Vagina (tissue), 2 donors: ENCODE measurements around the gene MNAT1. TPM values are rescaled to one million over a fixed set of nuclear protein-coding genes. Genes with fewer than 3 reads are reported as not detected.
"Not testable (repeated sequence)": the region's sequence is repeated elsewhere in the genome, so short reads cannot be mapped to it uniquely, and the experiment has no call there.

ENCODE experiments used
- DNase-seq, 2 donors: peaks; one replicate each; pipeline ENCODE4 v3.0.0-alpha.2; 2017; ENCODE audit errors: extremely low spot score in 2 of 2
- H3K27ac ChIP-seq: fragments of 200-600 bp; sonication (generic); one replicate; pipeline ENCODE4 v1.5.1; 2019
- H3K27me3 ChIP-seq: fragments of 200-600 bp; sonication (generic); one replicate; pipeline ENCODE4 v1.5.1; 2019
- H3K36me3 ChIP-seq, 2 donors: fragments of 200-600 bp; sonication (generic); one replicate each; pipeline ENCODE4 v1.5.1; 2017 to 2019
- H3K4me1 ChIP-seq: fragments of 200-600 bp; sonication (generic); one replicate; pipeline ENCODE4 v1.5.1; 2019
- H3K4me3 ChIP-seq, 2 donors: fragments of 200-600 bp; sonication (generic); 1 replicate in 1 of 2; 2 replicates in 1 of 2; pipeline ENCODE4 v1.5.1; 2016 to 2019
- H3K9me3 ChIP-seq: fragments of 200-600 bp; sonication (generic); one replicate; pipeline ENCODE4 v1.5.1; 2019
- CTCF ChIP-seq, 3 experiments: fragments of 450-650 bp in 2 of 3; fragments of 200-600 bp in 1 of 3; sonication (generic) in 1 of 3; IDR thresholded peaks; one replicate each; pipeline ENCODE4 v1.5.1; 2017 to 2019; ENCODE audit warnings: antibody characterized with exemption in 3 of 3, mild to moderate bottlenecking in 2 of 3, moderate library complexity in 2 of 3
- POLR2A ChIP-seq, 2 donors: fragments of 450-650 bp; IDR thresholded peaks; one replicate each; pipeline ENCODE4 v1.6.1; 2017; ENCODE audit warnings: antibody characterized with exemption in 2 of 2, mild to moderate bottlenecking in 2 of 2, moderate library complexity in 2 of 2
- POLR2AphosphoS5 ChIP-seq, 2 donors: sonication (generic); formaldehyde crosslinking; IDR thresholded peaks; one replicate each; pipeline ENCODE4 v1.9.0; 2017; ENCODE audit warnings: antibody characterized with exemption in 2 of 2, mild to moderate bottlenecking in 2 of 2, low read depth in 1 of 2; ENCODE audit not compliant: insufficient read depth in 1 of 2
- intact Hi-C: fragments of 100-400 bp; cut with DNase I; formaldehyde crosslinking; loops from one replicate; pipeline ENCODE4 v1.15.1; 2023
- total RNA-seq: library from RNA; depleted of rRNA; stranded (reverse); fragments of >200 nt; gene quantifications from one replicate; pipeline ENCODE4 v1.2.3, GENCODE V29; 2016

MNAT1 gene
- total RNA-seq, 1 donor from 2014 or later = 38.1 TPM

DNA sequence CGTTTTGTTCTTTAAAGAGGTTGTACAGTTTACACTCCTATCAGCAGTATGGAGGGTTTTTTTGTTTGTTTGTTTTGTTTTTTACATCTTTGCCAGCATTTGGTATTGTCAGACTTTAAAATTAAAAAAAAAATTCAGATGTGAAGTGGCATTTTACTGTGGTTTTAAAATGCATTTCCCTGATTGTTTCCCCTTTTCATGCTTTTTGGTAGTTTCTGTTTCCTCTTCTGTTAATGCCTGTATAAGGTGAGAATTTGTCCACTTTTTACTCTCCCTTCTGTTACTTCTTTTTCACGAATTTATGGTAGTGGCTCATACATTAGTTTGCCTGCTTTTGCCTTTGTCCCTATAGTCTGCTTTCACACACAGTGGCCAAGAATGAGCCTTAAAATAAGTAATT lies 36.6 kb downstream of the MNAT1 start:
- H3K27me3 ChIP-seq = no peaks in the 10 kb centered on the region
- intact Hi-C loops = no loop called here
- H3K4me3 ChIP-seq = no peak overlapping the region
- no peaks in the 10 kb centered on the region for H3K9me3 ChIP-seq
- TF ChIP-seq POLR2AphosphoS5 (IDR thresholded peaks at IDR 0.05; ENCODE audit: insufficient read depth in 1 of 2, low read depth in 1 of 2) (no peak), CTCF (IDR thresholded peaks at IDR 0.05) (no peak), POLR2A (IDR thresholded peaks at IDR 0.05) (no peak)
- H3K36me3 ChIP-seq = no peaks in the 10 kb centered on the region
- no peaks in the 10 kb centered on the region for H3K4me1 ChIP-seq
- no peak for DNase-seq
- no peak overlapping the region for H3K27ac ChIP-seq

DNA sequence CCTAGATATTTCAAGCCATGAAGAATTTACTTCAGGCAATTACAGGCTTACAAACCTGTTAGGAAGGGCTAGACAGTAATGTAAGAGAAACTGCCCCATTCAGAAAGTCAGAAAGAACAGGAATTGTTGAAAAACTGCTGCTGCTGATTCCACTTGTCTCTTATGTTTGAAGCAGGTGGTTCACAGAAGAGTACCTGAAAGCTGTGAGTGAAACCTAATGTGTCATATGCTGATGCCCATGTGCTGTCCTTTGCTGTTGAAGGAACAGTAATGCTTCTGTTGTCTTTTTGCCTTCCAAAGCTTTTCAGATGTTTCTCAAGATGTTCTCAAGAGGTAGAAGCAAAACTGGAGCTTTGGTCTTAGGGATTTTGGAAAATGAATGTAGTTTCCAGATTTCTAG lies 39.0 kb downstream of the MNAT1 start:
- H3K9me3 ChIP-seq = no peaks in the 10 kb centered on the region
- no peaks in the 10 kb centered on the region for H3K27me3 ChIP-seq
- no peak overlapping the region for H3K4me3 ChIP-seq
- peaks cover 9% of the 10 kb centered on the region for H3K4me1 ChIP-seq
- intact Hi-C loops = no loop called here
- no peaks in the 10 kb centered on the region for H3K36me3 ChIP-seq
- no peak overlapping the region for H3K27ac ChIP-seq
- no peak for DNase-seq
- TF ChIP-seq CTCF (IDR thresholded peaks at IDR 0.05) = no peak
- TF ChIP-seq POLR2AphosphoS5 (IDR thresholded peaks at IDR 0.05; ENCODE audit: insufficient read depth in 1 of 2, low read depth in 1 of 2) = no peak
- TF ChIP-seq POLR2A (IDR thresholded peaks at IDR 0.05) = no peak

DNA sequence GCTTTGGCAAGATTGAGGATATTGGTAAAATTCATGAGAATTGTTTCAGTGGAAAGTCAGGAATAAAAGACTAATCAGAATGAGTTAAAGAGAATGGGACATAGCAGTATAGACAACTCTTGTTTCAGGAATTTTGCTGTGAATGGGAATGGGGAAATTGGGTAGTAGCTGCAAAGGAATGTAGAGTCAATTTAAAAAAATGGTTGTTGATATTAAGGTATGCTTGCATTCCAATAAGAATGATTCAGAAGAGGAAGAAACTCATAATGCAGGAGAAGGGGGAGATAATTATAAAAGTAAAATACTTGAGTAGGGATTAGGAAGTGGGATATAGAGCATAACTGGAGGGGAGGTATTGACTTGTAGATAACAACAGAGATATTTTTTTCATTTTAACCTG lies 40.7 kb downstream of the MNAT1 start:
- no peaks in the 10 kb centered on the region for H3K27me3 ChIP-seq
- intact Hi-C loops = no loop called here
- no peak for DNase-seq
- no peaks in the 10 kb centered on the region for H3K9me3 ChIP-seq
- H3K4me1 ChIP-seq = peaks cover 9% of the 10 kb centered on the region
- H3K4me3 ChIP-seq = no peak overlapping the region
- no peaks in the 10 kb centered on the region for H3K36me3 ChIP-seq
- H3K27ac ChIP-seq = no peak overlapping the region
- TF ChIP-seq POLR2A (IDR thresholded peaks at IDR 0.05) = no peak
- no peak for TF ChIP-seq CTCF (IDR thresholded peaks at IDR 0.05)
- no peak for TF ChIP-seq POLR2AphosphoS5 (IDR thresholded peaks at IDR 0.05; ENCODE audit: insufficient read depth in 1 of 2, low read depth in 1 of 2)

- DNase-seq = no peak
- intact Hi-C loops = no loop called here
- Histone ChIP-seq H3K27me3 (no peaks in the 10 kb centered on the region), H3K4me3 (no peak overlapping the region), H3K4me1 (peaks cover 9% of the 10 kb centered on the region), H3K36me3 (no peaks in the 10 kb centered on the region), H3K9me3 (no peaks in the 10 kb centered on the region), H3K27ac (no peak overlapping the region)
- no peak for TF ChIP-seq POLR2A (IDR thresholded peaks at IDR 0.05)
- no peak for TF ChIP-seq POLR2AphosphoS5 (IDR thresholded peaks at IDR 0.05; ENCODE audit: insufficient read depth in 1 of 2, low read depth in 1 of 2)
- TF ChIP-seq CTCF (IDR thresholded peaks at IDR 0.05) = no peak
These were observed 43.5 kb downstream of the MNAT1 start for GRCh38 chr14:60777856-60778578.

DNA sequence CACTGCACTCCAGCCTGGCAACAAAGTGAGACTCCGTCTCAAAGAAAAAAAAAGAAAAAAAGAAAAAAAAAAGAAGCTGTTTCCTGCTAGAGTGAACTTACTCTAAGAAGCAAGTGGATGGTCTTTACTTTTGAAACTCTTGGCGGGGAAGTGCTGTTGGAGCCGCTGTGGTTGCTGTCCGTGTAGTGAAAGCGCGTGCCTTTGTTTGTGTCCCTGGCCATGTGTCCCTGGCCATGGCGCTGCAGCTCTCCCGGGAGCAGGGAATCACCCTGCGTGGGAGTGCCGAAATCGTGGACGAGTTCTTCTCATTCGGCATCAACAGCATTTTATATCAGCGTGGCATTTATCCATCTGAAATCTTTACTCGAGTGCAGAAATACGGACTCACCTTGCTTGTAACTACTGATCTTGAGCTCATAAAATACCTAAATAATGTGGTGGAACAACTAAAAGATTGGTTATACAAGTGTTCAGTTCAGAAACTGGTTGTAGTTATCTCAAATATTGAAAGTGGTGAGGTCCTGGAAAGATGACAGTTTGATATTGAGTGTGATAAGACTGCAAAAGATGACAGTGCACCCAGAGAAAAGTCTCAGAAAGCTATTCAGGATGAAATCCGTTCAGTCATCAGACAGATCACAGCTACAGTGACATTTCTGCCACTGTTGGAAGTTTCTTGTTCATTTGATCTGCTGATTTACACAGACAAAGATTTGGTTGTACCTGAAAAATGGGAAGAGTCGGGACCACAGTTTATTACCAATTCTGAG lies 45.4 kb downstream of the MNAT1 start:
- H3K36me3 ChIP-seq, DNase-seq, H3K4me3 ChIP-seq, intact Hi-C loops, H3K4me1 ChIP-seq, H3K9me3 ChIP-seq, H3K27ac ChIP-seq, H3K27me3 ChIP-seq: not testable (repeated sequence)

- H3K36me3 ChIP-seq, H3K4me1 ChIP-seq, H3K27me3 ChIP-seq, H3K27ac ChIP-seq, H3K4me3 ChIP-seq, H3K9me3 ChIP-seq, DNase-seq, intact Hi-C loops: not testable (repeated sequence)
These were observed 46.0 kb downstream of the MNAT1 start for GRCh38 chr14:60780558-60780957.
